T-helper 1 cell treated with Interleukin-12 subunit alpha and Interleukin-12 subunit beta and Interleukin-4 antibody, amounts not matched to agents 30 μg/mL and 1 μg/mL, for 36 hours (primary cell): ENCODE results near the gene NMNAT2.
"Not testable (repeated sequence)": the region's sequence is repeated elsewhere in the genome, so short reads cannot be mapped to it uniquely, and the experiment has no call there.

ENCODE experiments used
- H3K27ac Mint-ChIP-seq: one replicate; pipeline ENCODE4 v1.8.0; 2021; ENCODE audit warnings: mild to moderate bottlenecking, mixed read lengths
- H3K27me3 Mint-ChIP-seq: one replicate; pipeline ENCODE4 v1.8.0; 2021; ENCODE audit warnings: low read depth, mixed read lengths
- H3K36me3 Mint-ChIP-seq: one replicate; pipeline ENCODE4 v1.8.0; 2021; ENCODE audit warnings: low read depth, mixed read lengths
- H3K4me1 Mint-ChIP-seq: one replicate; pipeline ENCODE4 v1.8.0; 2021; ENCODE audit warnings: low read depth, mixed read lengths
- H3K4me3 Mint-ChIP-seq: one replicate; pipeline ENCODE4 v1.8.0; 2021; ENCODE audit warnings: mild to moderate bottlenecking, moderate library complexity, mixed read lengths
- H3K9me3 Mint-ChIP-seq: one replicate; pipeline ENCODE4 v1.8.0; 2021; ENCODE audit warnings: mixed read lengths

Gene NMNAT2

GRCh38 chr1:183247066-183247465 is 171.1 kb downstream of the NMNAT2 start:
- H3K9me3 Mint-ChIP-seq: no peaks in the 10 kb centered on the region
- H3K4me3 Mint-ChIP-seq: no peak overlapping the region
- peaks cover 20% of the 10 kb centered on the region for H3K27me3 Mint-ChIP-seq

GRCh38 chr1:183246436-183246835 is 171.7 kb downstream of the NMNAT2 start:
- H3K27ac Mint-ChIP-seq: no peak overlapping the region
- no peaks in the 10 kb centered on the region for H3K9me3 Mint-ChIP-seq
- no peak overlapping the region for H3K4me3 Mint-ChIP-seq
- peaks cover 23% of the 10 kb centered on the region for H3K27me3 Mint-ChIP-seq
- no peaks in the 10 kb centered on the region for H3K36me3 Mint-ChIP-seq
- no peaks in the 10 kb centered on the region for H3K4me1 Mint-ChIP-seq

More at GRCh38 chr1:183247066-183247465, 171.1 kb downstream of the NMNAT2 start:
- no peak overlapping the region for H3K27ac Mint-ChIP-seq
- H3K36me3 Mint-ChIP-seq: no peaks in the 10 kb centered on the region
- no peaks in the 10 kb centered on the region for H3K4me1 Mint-ChIP-seq

- no peak overlapping the region for H3K4me3 Mint-ChIP-seq
- peaks cover 29% of the 10 kb centered on the region for H3K27me3 Mint-ChIP-seq
- H3K27ac Mint-ChIP-seq: no peak overlapping the region
- H3K36me3 Mint-ChIP-seq: no peaks in the 10 kb centered on the region
- no peaks in the 10 kb centered on the region for H3K4me1 Mint-ChIP-seq
- H3K9me3 Mint-ChIP-seq: no peaks in the 10 kb centered on the region
These were observed 172.8 kb downstream of the NMNAT2 start for GRCh38 chr1:183245357-183245756.

GRCh38 chr1:183244466-183244865 is 173.7 kb downstream of the NMNAT2 start:
- H3K27ac Mint-ChIP-seq: no peak overlapping the region
- no peaks in the 10 kb centered on the region for H3K9me3 Mint-ChIP-seq
- H3K27me3 Mint-ChIP-seq: peaks cover 29% of the 10 kb centered on the region
- H3K36me3 Mint-ChIP-seq: no peaks in the 10 kb centered on the region
- H3K4me3 Mint-ChIP-seq: no peak overlapping the region
- no peaks in the 10 kb centered on the region for H3K4me1 Mint-ChIP-seq

GRCh38 chr1:183243161-183244050 is 174.8 kb downstream of the NMNAT2 start:
- Mint-ChIP-seq H3K4me3 (no peak overlapping the region), H3K27ac (no peak overlapping the region), H3K9me3 (no peaks in the 10 kb centered on the region), H3K27me3 (peaks cover 21% of the 10 kb centered on the region), H3K4me1 (no peaks in the 10 kb centered on the region), H3K36me3 (no peaks in the 10 kb centered on the region)

- no peak overlapping the region for H3K27ac Mint-ChIP-seq
- no peaks in the 10 kb centered on the region for H3K36me3 Mint-ChIP-seq
- H3K4me3 Mint-ChIP-seq: no peak overlapping the region
- no peaks in the 10 kb centered on the region for H3K9me3 Mint-ChIP-seq
- H3K27me3 Mint-ChIP-seq: peaks cover 15% of the 10 kb centered on the region
- no peaks in the 10 kb centered on the region for H3K4me1 Mint-ChIP-seq
These were observed 175.6 kb downstream of the NMNAT2 start for GRCh38 chr1:183242556-183242955.

GRCh38 chr1:183241471-183241870 is 176.7 kb downstream of the NMNAT2 start:
- Mint-ChIP-seq H3K36me3 (no peaks in the 10 kb centered on the region), H3K27me3 (peaks cover 15% of the 10 kb centered on the region), H3K4me3 (no peak overlapping the region), H3K9me3 (no peaks in the 10 kb centered on the region), H3K4me1 (no peaks in the 10 kb centered on the region), H3K27ac (no peak overlapping the region)

GRCh38 chr1:183240853-183241252 is 177.3 kb downstream of the NMNAT2 start:
- not testable (repeated sequence) for H3K36me3 Mint-ChIP-seq, H3K9me3 Mint-ChIP-seq, H3K27ac Mint-ChIP-seq, H3K4me3 Mint-ChIP-seq, H3K4me1 Mint-ChIP-seq
- peaks cover 15% of the 10 kb centered on the region for H3K27me3 Mint-ChIP-seq

GRCh38 chr1:183240526-183240825 is 177.7 kb downstream of the NMNAT2 start:
- no peak overlapping the region for H3K4me3 Mint-ChIP-seq
- peaks cover 11% of the 10 kb centered on the region for H3K27me3 Mint-ChIP-seq
- no peaks in the 10 kb centered on the region for H3K4me1 Mint-ChIP-seq
- H3K36me3 Mint-ChIP-seq: no peaks in the 10 kb centered on the region
- no peak overlapping the region for H3K27ac Mint-ChIP-seq
- H3K9me3 Mint-ChIP-seq: no peaks in the 10 kb centered on the region

- H3K4me1 Mint-ChIP-seq: no peaks in the 10 kb centered on the region
- no peaks in the 10 kb centered on the region for H3K36me3 Mint-ChIP-seq
- no peaks in the 10 kb centered on the region for H3K9me3 Mint-ChIP-seq
- H3K27me3 Mint-ChIP-seq: peaks cover 9% of the 10 kb centered on the region
- no peak overlapping the region for H3K27ac Mint-ChIP-seq
- H3K4me3 Mint-ChIP-seq: no peak overlapping the region
These were observed 178.2 kb downstream of the NMNAT2 start for GRCh38 chr1:183239793-183240525.

GRCh38 chr1:183239220-183239742 is 178.9 kb downstream of the NMNAT2 start:
- H3K9me3 Mint-ChIP-seq: no peaks in the 10 kb centered on the region
- no peaks in the 10 kb centered on the region for H3K36me3 Mint-ChIP-seq
- H3K4me3 Mint-ChIP-seq: no peak overlapping the region

GRCh38 chr1:183238071-183238470 is 180.1 kb downstream of the NMNAT2 start:
- H3K27me3 Mint-ChIP-seq: peaks cover 9% of the 10 kb centered on the region
- no peak overlapping the region for H3K27ac Mint-ChIP-seq
- no peak overlapping the region for H3K4me3 Mint-ChIP-seq
- H3K36me3 Mint-ChIP-seq: no peaks in the 10 kb centered on the region
- H3K4me1 Mint-ChIP-seq: no peaks in the 10 kb centered on the region
- no peaks in the 10 kb centered on the region for H3K9me3 Mint-ChIP-seq

More at GRCh38 chr1:183239220-183239742, 178.9 kb downstream of the NMNAT2 start:
- H3K27me3 Mint-ChIP-seq: peaks cover 9% of the 10 kb centered on the region
- H3K27ac Mint-ChIP-seq: no peak overlapping the region
- no peaks in the 10 kb centered on the region for H3K4me1 Mint-ChIP-seq

GRCh38 chr1:183237046-183237445 is 181.1 kb downstream of the NMNAT2 start:
- Mint-ChIP-seq H3K36me3 (no peaks in the 10 kb centered on the region), H3K4me3 (no peak overlapping the region), H3K27ac (no peak overlapping the region), H3K27me3 (peaks cover 9% of the 10 kb centered on the region), H3K4me1 (no peaks in the 10 kb centered on the region), H3K9me3 (no peaks in the 10 kb centered on the region)

GRCh38 chr1:183236158-183236725 is 181.9 kb downstream of the NMNAT2 start:
- peaks cover 4% of the 10 kb centered on the region for H3K27me3 Mint-ChIP-seq
- H3K27ac Mint-ChIP-seq: no peak overlapping the region
- H3K4me3 Mint-ChIP-seq: no peak overlapping the region
- no peaks in the 10 kb centered on the region for H3K36me3 Mint-ChIP-seq
- no peaks in the 10 kb centered on the region for H3K4me1 Mint-ChIP-seq
- H3K9me3 Mint-ChIP-seq: no peaks in the 10 kb centered on the region

- Mint-ChIP-seq H3K27ac (no peak overlapping the region), H3K4me1 (no peaks in the 10 kb centered on the region), H3K4me3 (no peak overlapping the region), H3K27me3 (peaks cover 2% of the 10 kb centered on the region), H3K9me3 (no peaks in the 10 kb centered on the region), H3K36me3 (no peaks in the 10 kb centered on the region)
These were observed 182.7 kb downstream of the NMNAT2 start for GRCh38 chr1:183235503-183235902.
